ENCODE measurements around the gene STX1A.
A peak's percentile ranks its signal among the peaks of the same experiment; 100 is the strongest.

STX1A gene

GRCh38 chr7:73718905-73719805 lies at the start of gene STX1A:
STX1A (minus strand) TSS chr7:73719669; CDS start chr7:73719631, 38 bp downstream.
- peak in 1 of 2 donors; percentile 50 for DNase-seq (ENCODE audit: low read depth in 2 of 2, low spot score in 1 of 2)

GRCh38 chr7:73768641-73769480 lies 49.4 kb upstream of the STX1A start:
- no peak for DNase-seq (ENCODE audit: low read depth in 2 of 2, low spot score in 1 of 2)

- DNase-seq (ENCODE audit: low read depth in 2 of 2, low spot score in 1 of 2), result no peak
These were observed 47.2 kb upstream of the STX1A start for GRCh38 chr7:73766556-73767229.

- DNase-seq (ENCODE audit: low read depth in 2 of 2, low spot score in 1 of 2), result no peak
These were observed 43.2 kb upstream of the STX1A start for GRCh38 chr7:73762659-73762999.

- no peak for DNase-seq (ENCODE audit: low read depth in 2 of 2, low spot score in 1 of 2)
These were observed 42.6 kb upstream of the STX1A start for GRCh38 chr7:73761854-73762658.

GRCh38 chr7:73758581-73759138 lies 39.2 kb upstream of the STX1A start:
- no peak for DNase-seq (ENCODE audit: low read depth in 2 of 2, low spot score in 1 of 2)

- DNase-seq (ENCODE audit: low read depth in 2 of 2, low spot score in 1 of 2), result no peak
These were observed 30.7 kb upstream of the STX1A start for GRCh38 chr7:73749931-73750776.

GRCh38 chr7:73746378-73746777 lies 26.9 kb upstream of the STX1A start:
- DNase-seq (ENCODE audit: low read depth in 2 of 2, low spot score in 1 of 2), result no peak

GRCh38 chr7:73742753-73743641 lies 23.5 kb upstream of the STX1A start:
- DNase-seq (ENCODE audit: low read depth in 2 of 2, low spot score in 1 of 2), result no peak

GRCh38 chr7:73742338-73742752 lies 22.9 kb upstream of the STX1A start:
- no peak for DNase-seq (ENCODE audit: low read depth in 2 of 2, low spot score in 1 of 2)

GRCh38 chr7:73741600-73741999 lies 22.1 kb upstream of the STX1A start:
- no peak for DNase-seq (ENCODE audit: low read depth in 2 of 2, low spot score in 1 of 2)

- DNase-seq (ENCODE audit: low read depth in 2 of 2, low spot score in 1 of 2), result no peak
These were observed 21.3 kb upstream of the STX1A start for GRCh38 chr7:73740771-73741170.

GRCh38 chr7:73740212-73740611 lies 20.7 kb upstream of the STX1A start:
- no peak for DNase-seq (ENCODE audit: low read depth in 2 of 2, low spot score in 1 of 2)

GRCh38 chr7:73739387-73739767 lies 19.9 kb upstream of the STX1A start:
- no peak for DNase-seq (ENCODE audit: low read depth in 2 of 2, low spot score in 1 of 2)

- peak; percentile 99 for DNase-seq (ENCODE audit: low read depth in 2 of 2, low spot score in 1 of 2)
These were observed 19.3 kb upstream of the STX1A start, which contains the start of gene ABHD11 for GRCh38 chr7:73738612-73739386. ABHD11 (minus strand) TSS chr7:73738802; CDS start chr7:73738770, 32 bp downstream.

GRCh38 chr7:73738220-73738611 lies 18.7 kb upstream of the STX1A start:
- peak in 1 of 2 donors; percentile 40 for DNase-seq (ENCODE audit: low read depth in 2 of 2, low spot score in 1 of 2)

- no peak for DNase-seq (ENCODE audit: low read depth in 2 of 2, low spot score in 1 of 2)
These were observed 18.2 kb upstream of the STX1A start for GRCh38 chr7:73737491-73738219.

Measured in stimulated activated CD8-positive, alpha-beta memory T cell treated with anti-CD3 and anti-CD28 coated beads, Interleukin-4, amount 100 ng/mL, for 1 hour (primary cell).